SU-DHL-6 (cell line): ENCODE measurements around the gene AP3S1.

ENCODE experiments used
- H2AFZ ChIP-seq: fragments of 200-600 bp; sonication (generic); 2 replicates; pipeline ENCODE4 v1.6.1; 2014; ENCODE audit warnings: low read depth, mild to moderate bottlenecking, moderate library complexity, mixed read lengths, antibody characterized with exemption, low read length; ENCODE audit not compliant: severe bottlenecking
- H3F3A ChIP-seq: fragments of 200-600 bp; shearing (Covaris generic); 2 replicates; pipeline ENCODE4 v1.6.0; 2016; ENCODE audit warnings: antibody characterized with exemption, mild to moderate bottlenecking; ENCODE audit not compliant: insufficient read depth
- H3K27ac ChIP-seq: fragments of 200-600 bp; sonication (generic); 2 replicates; pipeline ENCODE4 v1.5.1; 2016; ENCODE audit warnings: low read depth, mild to moderate bottlenecking, low read length, moderate library complexity, mixed read lengths
- H3K27me3 ChIP-seq: fragments of 200-600 bp; sonication (generic), shearing (Covaris generic); 2 replicates; pipeline ENCODE4 v1.6.0; 2014; ENCODE audit warnings: mild to moderate bottlenecking, low read length
- H3K36me3 ChIP-seq: fragments of 200-600 bp; sonication (generic); 2 replicates; pipeline ENCODE4 v1.6.1; 2014; ENCODE audit warnings: mild to moderate bottlenecking, low read length, mixed read lengths
- H3K4me2 ChIP-seq: fragments of 300-600, 200-600 bp; shearing (Covaris generic), sonication (generic); 2 replicates; pipeline ENCODE4 v1.6.0; 2014; ENCODE audit warnings: low read length, low read depth, mild to moderate bottlenecking; ENCODE audit not compliant: poor library complexity, severe bottlenecking
- H3K4me3 ChIP-seq: fragments of 200-600 bp; sonication (generic); 2 replicates; pipeline ENCODE4 v1.5.1; 2014; ENCODE audit warnings: antibody characterized with exemption, low read length, mild to moderate bottlenecking, mixed read lengths; ENCODE audit not compliant: insufficient read depth, poor library complexity, severe bottlenecking
- H3K79me2 ChIP-seq: fragments of 200-600 bp; sonication (generic); 2 replicates; pipeline ENCODE4 v1.6.1; 2014; ENCODE audit warnings: mild to moderate bottlenecking, low read length, moderate library complexity; ENCODE audit not compliant: insufficient read depth
- H3K9ac ChIP-seq: fragments of 200-600 bp; sonication (generic); 2 replicates; pipeline ENCODE4 v1.7.0; 2014; ENCODE audit warnings: mild to moderate bottlenecking, low read length
- H3K9me2 ChIP-seq: fragments of 200-600 bp; sonication (generic); replicated peaks from 2 replicates; pipeline ENCODE4 v1.6.1; 2014; ENCODE audit warnings: low read length; ENCODE audit not compliant: insufficient read depth
- H3K9me3 ChIP-seq: fragments of 200-600 bp; sonication (generic); 2 replicates; pipeline ENCODE4 v1.6.1; 2014; ENCODE audit warnings: low read length, mixed read lengths; ENCODE audit not compliant: insufficient read depth
- H4K20me1 ChIP-seq: fragments of 200-600 bp; sonication (generic); 2 replicates; pipeline ENCODE4 v1.6.1; 2014; ENCODE audit warnings: low read depth, mild to moderate bottlenecking, antibody characterized with exemption, low read length, moderate library complexity, mixed read lengths
- EZH2phosphoT487 ChIP-seq: fragments of 200-600 bp; sonication (generic), shearing (Covaris generic); conservative IDR thresholded peaks from 2 replicates; pipeline ENCODE4 v1.6.1; 2018; ENCODE audit warnings: mild to moderate bottlenecking, antibody characterized with exemption, low read length, moderate library complexity, mixed read lengths
- TF ChIP-seq, protein P1 (sequence below): fragments of 200-600 bp; sonication (generic); IDR thresholded peaks from one replicate; pipeline ENCODE4 v1.5.1; 2017; ENCODE audit warnings: antibody characterized with exemption, mild to moderate bottlenecking, low read length, moderate library complexity; ENCODE audit not compliant: insufficient read depth, poor library complexity, severe bottlenecking

AP3S1 gene

DNA sequence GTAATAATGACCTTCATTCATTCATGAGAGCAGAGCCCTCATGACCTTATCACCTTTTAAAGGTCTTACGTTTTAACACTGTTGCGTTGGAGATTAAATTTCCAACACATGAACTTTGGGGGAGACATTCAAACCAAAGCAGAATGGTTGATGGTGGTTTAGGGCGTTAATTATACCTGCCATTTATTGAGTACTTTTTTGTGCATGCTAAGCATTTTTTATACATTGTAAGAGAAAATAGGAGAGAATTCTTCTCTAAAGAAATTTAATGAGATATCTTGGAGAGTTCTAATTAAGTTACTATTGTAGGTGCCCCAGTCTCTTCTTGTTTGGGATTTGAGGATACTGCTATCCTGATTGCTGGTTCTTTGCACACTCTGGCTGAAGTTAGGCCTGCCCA, 12.4 kb downstream of the AP3S1 start:
- peaks cover 45% of the 10 kb centered on the region for H3K79me2 ChIP-seq
- no peak overlapping the region for H3K9ac ChIP-seq
- TF ChIP-seq, protein P1, sequence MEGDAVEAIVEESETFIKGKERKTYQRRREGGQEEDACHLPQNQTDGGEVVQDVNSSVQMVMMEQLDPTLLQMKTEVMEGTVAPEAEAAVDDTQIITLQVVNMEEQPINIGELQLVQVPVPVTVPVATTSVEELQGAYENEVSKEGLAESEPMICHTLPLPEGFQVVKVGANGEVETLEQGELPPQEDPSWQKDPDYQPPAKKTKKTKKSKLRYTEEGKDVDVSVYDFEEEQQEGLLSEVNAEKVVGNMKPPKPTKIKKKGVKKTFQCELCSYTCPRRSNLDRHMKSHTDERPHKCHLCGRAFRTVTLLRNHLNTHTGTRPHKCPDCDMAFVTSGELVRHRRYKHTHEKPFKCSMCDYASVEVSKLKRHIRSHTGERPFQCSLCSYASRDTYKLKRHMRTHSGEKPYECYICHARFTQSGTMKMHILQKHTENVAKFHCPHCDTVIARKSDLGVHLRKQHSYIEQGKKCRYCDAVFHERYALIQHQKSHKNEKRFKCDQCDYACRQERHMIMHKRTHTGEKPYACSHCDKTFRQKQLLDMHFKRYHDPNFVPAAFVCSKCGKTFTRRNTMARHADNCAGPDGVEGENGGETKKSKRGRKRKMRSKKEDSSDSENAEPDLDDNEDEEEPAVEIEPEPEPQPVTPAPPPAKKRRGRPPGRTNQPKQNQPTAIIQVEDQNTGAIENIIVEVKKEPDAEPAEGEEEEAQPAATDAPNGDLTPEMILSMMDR = no peak
- no peak for TF ChIP-seq EZH2phosphoT487
- no peaks in the 10 kb centered on the region for H3K9me3 ChIP-seq
- no peak overlapping the region for H3K27ac ChIP-seq
- no peaks in the 10 kb centered on the region for H3K27me3 ChIP-seq
- H3K9me2 ChIP-seq = no peaks in the 10 kb centered on the region
- no peak overlapping the region for H2AFZ ChIP-seq
- H3F3A ChIP-seq = no peaks in the 10 kb centered on the region
- peaks cover 4% of the 10 kb centered on the region; the same call in 1 of the 2 replicates for H3K36me3 ChIP-seq
- H3K4me3 ChIP-seq = no peak overlapping the region
- no peak overlapping the region for H3K4me2 ChIP-seq
- H4K20me1 ChIP-seq = peaks cover 14% of the 10 kb centered on the region; the same call in 1 of the 2 replicates

DNA sequence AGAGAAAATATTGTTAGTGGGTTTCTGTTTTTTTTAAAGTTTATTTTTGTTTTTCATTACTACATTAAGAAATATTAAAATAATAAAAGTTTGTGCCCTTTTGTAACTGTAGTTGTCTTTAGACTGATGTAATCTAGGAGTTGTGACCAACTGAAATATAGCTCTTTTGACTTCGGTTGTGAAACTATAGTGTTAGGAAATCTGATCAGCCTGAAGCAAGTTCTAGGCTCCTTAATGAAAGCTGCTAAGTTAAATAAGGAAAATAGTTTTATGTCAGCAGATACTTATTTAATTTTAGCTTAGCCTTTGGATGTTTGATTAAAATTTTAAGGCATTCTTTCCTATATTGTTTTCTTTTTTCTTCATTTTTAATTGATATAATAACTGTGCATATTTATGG, 14.2 kb downstream of the AP3S1 start:
- H3K9me2 ChIP-seq = no peaks in the 10 kb centered on the region
- no peaks in the 10 kb centered on the region for H3K9me3 ChIP-seq
- peaks cover 14% of the 10 kb centered on the region; the same call in 1 of the 2 replicates for H4K20me1 ChIP-seq
- no peak overlapping the region for H2AFZ ChIP-seq
- TF ChIP-seq, protein P1 = no peak
- TF ChIP-seq EZH2phosphoT487 = no peak
- no peak overlapping the region for H3K4me3 ChIP-seq
- H3F3A ChIP-seq = no peaks in the 10 kb centered on the region
- no peak overlapping the region for H3K27ac ChIP-seq
- peaks cover 4% of the 10 kb centered on the region; the same call in 1 of the 2 replicates for H3K36me3 ChIP-seq
- no peak overlapping the region for H3K4me2 ChIP-seq
- peaks cover 42% of the 10 kb centered on the region for H3K79me2 ChIP-seq
- no peaks in the 10 kb centered on the region for H3K27me3 ChIP-seq
- no peak overlapping the region for H3K9ac ChIP-seq

DNA sequence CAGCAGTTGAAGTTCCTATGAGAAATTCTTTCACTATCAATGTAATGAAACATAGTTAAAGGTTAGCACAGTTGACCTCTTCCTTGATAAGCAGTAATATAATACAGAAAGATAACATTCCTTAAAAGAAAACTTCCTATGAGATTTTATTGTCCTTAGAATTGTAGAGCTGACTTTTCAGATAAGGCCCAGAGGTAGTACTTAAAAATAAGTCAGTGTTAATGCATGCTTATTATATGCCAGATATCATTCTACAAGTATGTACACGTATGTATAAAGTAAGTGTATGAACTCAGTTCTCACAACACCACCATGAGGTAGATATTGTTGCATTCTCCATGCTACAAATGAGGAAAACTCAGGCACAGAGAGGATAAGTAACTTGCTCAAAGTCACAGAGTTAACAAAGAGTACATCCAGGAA, 15.3 kb downstream of the AP3S1 start:
- Histone ChIP-seq H3K27me3 (no peaks in the 10 kb centered on the region), H3K9ac (no peak overlapping the region), H3K9me3 (no peaks in the 10 kb centered on the region), H3K4me3 (no peak overlapping the region), H3K27ac (no peak overlapping the region), H4K20me1 (peaks cover 14% of the 10 kb centered on the region; the same call in 1 of the 2 replicates), H3F3A (no peaks in the 10 kb centered on the region), H2AFZ (no peak overlapping the region), H3K4me2 (no peak overlapping the region), H3K79me2 (peaks cover 42% of the 10 kb centered on the region), H3K36me3 (peaks cover 4% of the 10 kb centered on the region; the same call in 1 of the 2 replicates), H3K9me2 (no peaks in the 10 kb centered on the region)
- TF ChIP-seq, protein P1 = no peak
- no peak for TF ChIP-seq EZH2phosphoT487
